ENCODE measurements around the gene SCRT2. TPM values are rescaled to one million over a fixed set of nuclear protein-coding genes. Genes with fewer than 3 reads are reported as not detected.

Gene SCRT2
- total RNA-seq, 1 donor from 2014 or later = not detected

GRCh38 chr20:701401-702129 lies 26.0 kb upstream of the SCRT2 start:
- DNase-seq (ENCODE audit: low spot score) = no peak

GRCh38 chr20:699811-700338 lies 24.3 kb upstream of the SCRT2 start:
- DNase-seq (ENCODE audit: low spot score) = peak; percentile 79

- peak; percentile 47 for DNase-seq (ENCODE audit: low spot score)
These were observed 23.7 kb upstream of the SCRT2 start for GRCh38 chr20:699342-699741.

GRCh38 chr20:698276-698675 lies 22.7 kb upstream of the SCRT2 start:
- DNase-seq (ENCODE audit: low spot score) = peak; percentile 65

- peak; percentile 75 for DNase-seq (ENCODE audit: low spot score)
These were observed 22.2 kb upstream of the SCRT2 start for GRCh38 chr20:697826-698225.

GRCh38 chr20:695165-695866 lies 19.7 kb upstream of the SCRT2 start:
- peak; percentile 20 for DNase-seq (ENCODE audit: low spot score)

- DNase-seq (ENCODE audit: low spot score) = peak; percentile 43
These were observed 18.9 kb upstream of the SCRT2 start for GRCh38 chr20:694496-694895.

GRCh38 chr20:693786-694185 lies 18.2 kb upstream of the SCRT2 start:
- DNase-seq (ENCODE audit: low spot score) = peak; percentile 53

- DNase-seq (ENCODE audit: low spot score) = no peak
These were observed 16.4 kb upstream of the SCRT2 start for GRCh38 chr20:692044-692443.

- no peak for DNase-seq (ENCODE audit: low spot score)
These were observed 14.3 kb upstream of the SCRT2 start for GRCh38 chr20:689947-690346.

GRCh38 chr20:689348-689747 lies 13.7 kb upstream of the SCRT2 start:
- peak; percentile 83 for DNase-seq (ENCODE audit: low spot score)

GRCh38 chr20:688809-689212 lies 13.2 kb upstream of the SCRT2 start:
- DNase-seq (ENCODE audit: low spot score) = peak; percentile 79

GRCh38 chr20:687468-688203 lies 12.0 kb upstream of the SCRT2 start:
- no peak for DNase-seq (ENCODE audit: low spot score)

GRCh38 chr20:684676-685319 lies 9.2 kb upstream of the SCRT2 start:
- DNase-seq (ENCODE audit: low spot score) = no peak

- no peak for DNase-seq (ENCODE audit: low spot score)
These were observed 6.5 kb upstream of the SCRT2 start for GRCh38 chr20:682123-682522.

GRCh38 chr20:680638-681187 lies 5.1 kb upstream of the SCRT2 start:
- no peak for DNase-seq (ENCODE audit: low spot score)

- DNase-seq (ENCODE audit: low spot score) = no peak
These were observed 2.4 kb upstream of the SCRT2 start for GRCh38 chr20:677957-678356.

- no peak for DNase-seq (ENCODE audit: low spot score)
These were observed 1.4 kb upstream of the SCRT2 start for GRCh38 chr20:676967-677366.

GRCh38 chr20:676315-676937 lies 824 bp upstream of the SCRT2 start:
- no peak for DNase-seq (ENCODE audit: low spot score)

GRCh38 chr20:675033-675452 lies 559 bp downstream of the SCRT2 start:
- no peak for DNase-seq (ENCODE audit: low spot score)

- DNase-seq (ENCODE audit: low spot score) = no peak
These were observed 2.0 kb downstream of the SCRT2 start for GRCh38 chr20:673603-674001.

All from mesenteric fat pad (tissue), 1 donor.